Tibial nerve (tissue), 4 donors: ENCODE data around the gene RRAS2.

ENCODE experiments used
- EP300 ChIP-seq, 2 donors: sonication (generic); formaldehyde crosslinking; IDR thresholded peaks; one replicate each; pipeline ENCODE4 v1.6.1; 2017; ENCODE audit warnings: antibody characterized with exemption in 2 of 2, mild to moderate bottlenecking in 1 of 2
- POLR2A ChIP-seq, 2 donors: fragments of 450-650 bp; IDR thresholded peaks; one replicate each; pipeline ENCODE4 v1.6.1; 2017; ENCODE audit warnings: antibody characterized with exemption in 2 of 2, mild to moderate bottlenecking in 2 of 2, moderate library complexity in 2 of 2
- TF ChIP-seq, protein P1 (sequence below), 5 experiments: fragments of 200-600 bp in 3 of 5; fragments of 450-650 bp in 2 of 5; sonication (generic) in 3 of 5; IDR thresholded peaks; one replicate each; pipeline ENCODE4 v1.5.1; 2016 to 2019; ENCODE audit warnings: antibody characterized with exemption in 5 of 5, mild to moderate bottlenecking in 3 of 5, moderate library complexity in 2 of 5

DNA sequence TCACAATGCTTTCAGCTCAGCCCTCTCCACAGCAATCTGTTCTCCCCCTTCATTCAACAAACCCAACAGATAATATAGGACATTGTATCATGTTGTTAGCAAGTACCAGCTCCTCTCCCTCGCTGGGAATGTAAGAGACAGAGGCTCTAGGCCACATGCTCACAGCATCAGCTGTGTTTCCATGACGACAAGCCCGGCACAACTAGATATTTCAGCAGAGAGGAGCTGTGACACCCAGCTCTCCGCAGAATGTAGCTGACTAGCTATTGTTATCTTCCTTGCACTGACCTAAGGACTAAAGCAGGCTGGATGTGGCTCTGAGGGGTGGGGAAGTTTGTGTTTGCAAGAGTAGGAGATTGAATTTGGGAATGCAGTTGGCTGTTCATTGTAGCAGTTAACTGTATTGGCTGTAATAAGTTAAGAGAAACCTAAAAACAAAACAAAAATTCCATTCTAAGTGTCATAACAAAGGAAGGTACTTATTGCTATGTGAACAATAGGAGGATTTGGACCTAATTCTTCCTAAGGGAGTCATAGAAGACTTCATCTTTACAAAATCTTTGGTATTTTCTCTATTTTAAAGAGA, 28.0 kb upstream of the RRAS2 start:
- TF ChIP-seq, protein P1, sequence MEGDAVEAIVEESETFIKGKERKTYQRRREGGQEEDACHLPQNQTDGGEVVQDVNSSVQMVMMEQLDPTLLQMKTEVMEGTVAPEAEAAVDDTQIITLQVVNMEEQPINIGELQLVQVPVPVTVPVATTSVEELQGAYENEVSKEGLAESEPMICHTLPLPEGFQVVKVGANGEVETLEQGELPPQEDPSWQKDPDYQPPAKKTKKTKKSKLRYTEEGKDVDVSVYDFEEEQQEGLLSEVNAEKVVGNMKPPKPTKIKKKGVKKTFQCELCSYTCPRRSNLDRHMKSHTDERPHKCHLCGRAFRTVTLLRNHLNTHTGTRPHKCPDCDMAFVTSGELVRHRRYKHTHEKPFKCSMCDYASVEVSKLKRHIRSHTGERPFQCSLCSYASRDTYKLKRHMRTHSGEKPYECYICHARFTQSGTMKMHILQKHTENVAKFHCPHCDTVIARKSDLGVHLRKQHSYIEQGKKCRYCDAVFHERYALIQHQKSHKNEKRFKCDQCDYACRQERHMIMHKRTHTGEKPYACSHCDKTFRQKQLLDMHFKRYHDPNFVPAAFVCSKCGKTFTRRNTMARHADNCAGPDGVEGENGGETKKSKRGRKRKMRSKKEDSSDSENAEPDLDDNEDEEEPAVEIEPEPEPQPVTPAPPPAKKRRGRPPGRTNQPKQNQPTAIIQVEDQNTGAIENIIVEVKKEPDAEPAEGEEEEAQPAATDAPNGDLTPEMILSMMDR (IDR thresholded peaks at IDR 0.05): no peak
- no peak for TF ChIP-seq POLR2A (IDR thresholded peaks at IDR 0.05)
- TF ChIP-seq EP300 (IDR thresholded peaks at IDR 0.05): no peak
